Measurements from ENCODE around the gene FADS6. TPM values are rescaled to one million over a fixed set of nuclear protein-coding genes. Genes with fewer than 3 reads are reported as not detected.

The FADS6 gene
- total RNA-seq, 1 experiment from 2014 or later = not detected

- no peak overlapping the region for H3K4me3 Mint-ChIP-seq (ENCODE audit: low read depth, unreplicated experiment)
- intact Hi-C loops (cut with micrococcal nuclease; ENCODE audit: unreplicated experiment) = no loop called here
- H3K9me3 Mint-ChIP-seq (ENCODE audit: low read depth, unreplicated experiment) = no peaks in the 10 kb centered on the region
- CTCF ChIA-PET = no interaction called here
- no peaks in the 10 kb centered on the region for H3K27me3 Mint-ChIP-seq (ENCODE audit: unreplicated experiment)
- no peak for TF ChIP-seq CTCF (IDR thresholded peaks at IDR 0.05; ENCODE audit: unreplicated experiment)
- DNase-seq = no peak
- H3K4me1 Mint-ChIP-seq (ENCODE audit: low read depth, unreplicated experiment) = no peaks in the 10 kb centered on the region
- no peak overlapping the region for H3K27ac Mint-ChIP-seq (ENCODE audit: unreplicated experiment)
- no TSS peak for BruUV-seq (replicated peaks)
- H3K36me3 Mint-ChIP-seq (ENCODE audit: insufficient read depth, unreplicated experiment) = peaks cover 5% of the 10 kb centered on the region
These were observed 62.6 kb downstream of the FADS6 start for GRCh38 chr17:74830861-74831260.

- H3K9me3 Mint-ChIP-seq (ENCODE audit: low read depth, unreplicated experiment) = no peaks in the 10 kb centered on the region
- no peaks in the 10 kb centered on the region for H3K4me1 Mint-ChIP-seq (ENCODE audit: low read depth, unreplicated experiment)
- intact Hi-C loops (cut with micrococcal nuclease; ENCODE audit: unreplicated experiment) = no loop called here
- H3K4me3 Mint-ChIP-seq (ENCODE audit: low read depth, unreplicated experiment) = no peak overlapping the region
- H3K27ac Mint-ChIP-seq (ENCODE audit: unreplicated experiment) = no peak overlapping the region
- CTCF ChIA-PET = no interaction called here
- BruUV-seq (replicated peaks) = no TSS peak
- no peaks in the 10 kb centered on the region for H3K27me3 Mint-ChIP-seq (ENCODE audit: unreplicated experiment)
- no peak for TF ChIP-seq CTCF (IDR thresholded peaks at IDR 0.05; ENCODE audit: unreplicated experiment)
- H3K36me3 Mint-ChIP-seq (ENCODE audit: insufficient read depth, unreplicated experiment) = peaks cover 9% of the 10 kb centered on the region
- no peak for DNase-seq
These were observed 65.6 kb downstream of the FADS6 start for GRCh38 chr17:74827800-74828199.

Other genes starting within 250 kb of the FADS6 start
- not detected in 2 replicates for gene CD300LF, start 180.7 kb downstream of the FADS6 start, total RNA-seq (2022)
- gene RAB37, start 156.4 kb downstream of the FADS6 start, total RNA-seq (2022) = 0.21 TPM in 1 of 2 replicates, not detected in the other
- 114 and 143 TPM in 2 replicates for gene NHERF1, start 145.0 kb downstream of the FADS6 start, total RNA-seq (2022)
- 66.5 and 74.7 TPM in 2 replicates for gene NAT9, start 117.3 kb downstream of the FADS6 start, total RNA-seq (2022)
- gene GRIN2C, start 33.7 kb downstream of the FADS6 start, total RNA-seq (2022) = not detected in 2 replicates
- gene FDXR, start 20.6 kb downstream of the FADS6 start, total RNA-seq (2022) = 8.4 and 13.5 TPM in 2 replicates
- gene USH1G, start 29.6 kb upstream of the FADS6 start, total RNA-seq (2022) = 0.24 TPM in 1 of 2 replicates, not detected in the other
- not detected in 2 replicates for gene OTOP2, start 30.6 kb upstream of the FADS6 start, total RNA-seq (2022)
- not detected in 2 replicates for gene OTOP3, start 42.3 kb upstream of the FADS6 start, total RNA-seq (2022)
- gene HID1, start 79.1 kb upstream of the FADS6 start, total RNA-seq (2022) = 114 and 122 TPM in 2 replicates
- gene CDR2L, start 94.0 kb upstream of the FADS6 start, total RNA-seq (2022) = 39.4 and 48.3 TPM in 2 replicates
- 49.0 and 52.7 TPM in 2 replicates for gene MRPL58, start 119.0 kb upstream of the FADS6 start, total RNA-seq (2022)
- gene ATP5PD, start 153.3 kb upstream of the FADS6 start, total RNA-seq (2022) = 288 and 289 TPM in 2 replicates
- 24.4 TPM in 2 replicates for gene KCTD2, start 153.6 kb upstream of the FADS6 start, total RNA-seq (2022)
- gene SLC16A5, start 194.3 kb upstream of the FADS6 start, total RNA-seq (2022) = 124 and 187 TPM in 2 replicates
- 18.6 and 19.8 TPM in 2 replicates for gene ARMC7, start 216.3 kb upstream of the FADS6 start, total RNA-seq (2022)
- gene NT5C, start 238.1 kb upstream of the FADS6 start, total RNA-seq (2022) = 56.6 and 58.2 TPM in 2 replicates

Measured in Calu3 (cell line).